KOPT-K1 (cell line): Measurements from ENCODE around the gene C5.

Source experiments
- H3K27ac ChIP-seq: fragments of 200-600 bp; sonication (generic); 2 replicates; pipeline ENCODE4 v1.5.1; 2016; ENCODE audit warnings: antibody characterized with exemption, mild to moderate bottlenecking, low read depth, low read length; ENCODE audit not compliant: poor library complexity, severe bottlenecking
- H3K36me3 ChIP-seq: fragments of 200-600 bp; sonication (generic); 2 replicates; pipeline ENCODE4 v1.5.1; 2017; ENCODE audit warnings: antibody characterized with exemption, mild to moderate bottlenecking, low read length, moderate library complexity; ENCODE audit not compliant: insufficient read depth
- H3K9me3 ChIP-seq: fragments of 200-600 bp; sonication (generic); 2 replicates; pipeline ENCODE4 v1.5.1; 2017; ENCODE audit warnings: antibody characterized with exemption, low read length, mild to moderate bottlenecking; ENCODE audit not compliant: insufficient read depth, poor library complexity, severe bottlenecking

The C5 gene

DNA sequence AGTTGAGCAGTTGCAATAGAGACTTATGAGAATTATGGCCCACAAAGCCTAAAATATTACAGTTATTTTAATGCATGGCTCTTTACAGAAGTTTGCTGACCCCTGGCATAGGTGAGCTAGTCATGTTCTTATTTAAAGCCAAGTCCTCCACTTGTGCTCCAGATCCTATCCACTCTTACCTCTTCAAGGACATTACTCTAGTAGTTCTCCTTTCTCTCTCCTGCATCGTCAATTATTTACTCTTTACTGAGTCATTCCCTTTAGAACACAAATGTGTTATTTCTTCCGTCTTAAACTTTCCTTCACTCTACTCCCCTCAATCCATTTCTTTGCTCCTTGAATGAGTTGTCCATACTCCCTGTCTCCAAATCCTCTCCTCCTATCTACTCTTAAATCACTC, 102.9 kb downstream of the C5 start:
- H3K36me3 ChIP-seq = no peaks in the 10 kb centered on the region
- no peaks in the 10 kb centered on the region for H3K9me3 ChIP-seq
- H3K27ac ChIP-seq = no peak overlapping the region

DNA sequence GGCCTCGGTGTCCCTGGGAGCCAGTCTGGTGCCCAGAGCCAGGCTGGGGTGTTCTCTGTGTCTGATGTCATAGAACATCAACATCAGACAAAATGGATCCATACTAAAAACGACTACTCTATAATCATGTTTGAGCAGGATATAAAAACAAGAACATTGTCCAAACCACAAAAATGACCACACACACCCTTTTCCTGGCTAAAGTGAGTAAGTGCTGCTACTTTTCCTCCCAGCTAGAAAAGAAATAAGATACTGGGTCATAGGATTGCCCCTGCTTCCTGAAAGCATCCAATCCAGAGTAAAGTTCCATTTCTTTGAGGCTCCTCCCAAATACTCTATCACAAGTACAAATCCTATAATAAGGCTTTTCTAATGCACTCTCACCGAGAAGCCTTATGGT, 103.8 kb downstream of the C5 start:
- Histone ChIP-seq H3K36me3 (no peaks in the 10 kb centered on the region), H3K27ac (no peak overlapping the region), H3K9me3 (no peaks in the 10 kb centered on the region)

DNA sequence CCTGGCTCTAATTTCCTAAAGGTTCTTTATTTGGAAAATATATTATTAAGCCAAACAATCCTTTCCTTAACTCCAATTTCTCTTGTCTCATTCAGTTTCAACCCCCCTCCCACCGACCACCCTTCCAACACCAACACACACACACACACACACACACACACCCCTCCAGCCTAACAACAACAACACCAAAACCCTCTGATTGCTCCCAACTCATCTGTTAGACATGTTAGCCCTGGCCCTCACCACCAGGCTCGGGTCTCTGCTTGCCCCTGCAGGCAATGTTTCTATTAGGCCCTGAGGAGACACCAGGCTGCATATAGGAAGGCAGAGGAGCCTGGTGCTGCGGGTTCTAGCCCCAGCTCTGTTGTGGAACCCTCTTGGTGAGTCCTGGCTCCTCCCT, 105.1 kb downstream of the C5 start:
- H3K9me3 ChIP-seq = no peaks in the 10 kb centered on the region
- no peak overlapping the region for H3K27ac ChIP-seq
- H3K36me3 ChIP-seq = no peaks in the 10 kb centered on the region

DNA sequence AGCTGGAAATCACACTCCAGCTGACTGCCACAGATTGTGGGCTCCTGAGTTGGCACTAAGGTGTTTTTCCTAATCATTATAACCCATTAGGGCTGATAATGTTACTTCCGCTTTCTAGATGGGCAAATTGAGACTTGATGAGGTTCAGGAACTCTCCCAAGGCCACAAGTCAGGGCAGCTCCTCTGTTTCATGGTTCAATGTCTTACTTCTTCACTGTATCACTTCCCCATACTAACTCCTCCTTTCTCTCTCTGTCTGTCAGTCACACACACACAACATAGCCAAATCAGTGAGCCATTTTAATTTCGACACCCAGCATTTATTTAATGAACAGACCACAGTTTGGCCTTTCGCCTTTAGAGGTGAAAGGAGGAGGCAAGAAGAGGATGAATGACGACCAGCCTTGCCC, 105.6 kb downstream of the C5 start:
- no peaks in the 10 kb centered on the region for H3K36me3 ChIP-seq
- no peak overlapping the region for H3K27ac ChIP-seq
- H3K9me3 ChIP-seq = no peaks in the 10 kb centered on the region

DNA sequence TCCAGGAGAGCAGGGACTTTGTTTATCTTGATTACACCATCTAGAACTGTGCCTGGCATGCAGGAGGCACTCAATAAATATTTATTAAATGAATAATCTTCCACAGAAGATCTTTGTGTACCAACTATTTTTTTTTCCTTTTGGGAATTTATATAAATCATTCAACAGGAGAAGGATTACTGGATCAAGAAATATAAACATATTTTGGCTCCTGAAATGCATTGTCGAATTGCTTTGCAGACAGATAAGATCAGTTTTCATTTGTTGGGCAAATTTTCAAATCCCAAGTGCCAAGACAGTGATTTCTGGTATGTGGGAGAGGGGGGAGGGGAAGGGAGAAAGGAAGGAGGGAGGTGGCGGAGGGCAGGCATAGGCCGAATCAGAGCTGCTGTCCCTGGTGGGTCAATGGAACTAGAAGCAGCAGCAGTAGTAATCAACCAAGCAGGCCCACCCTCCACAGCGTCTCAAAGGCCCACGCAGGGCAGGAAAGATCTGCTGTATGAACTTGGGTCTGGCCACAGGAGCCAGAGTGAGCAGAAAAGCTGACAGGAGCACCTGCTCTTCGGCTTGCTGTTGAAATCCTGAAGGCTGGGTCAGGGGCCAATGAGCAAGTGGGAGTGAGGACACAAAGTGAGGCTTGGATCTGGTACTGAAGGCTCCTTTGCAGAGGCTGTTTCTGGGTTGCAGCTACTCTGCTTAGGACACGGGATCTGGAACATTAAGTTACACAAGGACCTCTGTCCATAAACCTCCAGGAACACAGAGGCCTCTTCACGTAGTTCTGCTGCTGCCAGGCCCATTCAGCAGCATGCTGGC, 107.7 kb downstream of the C5 start:
- H3K9me3 ChIP-seq = no peaks in the 10 kb centered on the region
- H3K27ac ChIP-seq = no peak overlapping the region

DNA sequence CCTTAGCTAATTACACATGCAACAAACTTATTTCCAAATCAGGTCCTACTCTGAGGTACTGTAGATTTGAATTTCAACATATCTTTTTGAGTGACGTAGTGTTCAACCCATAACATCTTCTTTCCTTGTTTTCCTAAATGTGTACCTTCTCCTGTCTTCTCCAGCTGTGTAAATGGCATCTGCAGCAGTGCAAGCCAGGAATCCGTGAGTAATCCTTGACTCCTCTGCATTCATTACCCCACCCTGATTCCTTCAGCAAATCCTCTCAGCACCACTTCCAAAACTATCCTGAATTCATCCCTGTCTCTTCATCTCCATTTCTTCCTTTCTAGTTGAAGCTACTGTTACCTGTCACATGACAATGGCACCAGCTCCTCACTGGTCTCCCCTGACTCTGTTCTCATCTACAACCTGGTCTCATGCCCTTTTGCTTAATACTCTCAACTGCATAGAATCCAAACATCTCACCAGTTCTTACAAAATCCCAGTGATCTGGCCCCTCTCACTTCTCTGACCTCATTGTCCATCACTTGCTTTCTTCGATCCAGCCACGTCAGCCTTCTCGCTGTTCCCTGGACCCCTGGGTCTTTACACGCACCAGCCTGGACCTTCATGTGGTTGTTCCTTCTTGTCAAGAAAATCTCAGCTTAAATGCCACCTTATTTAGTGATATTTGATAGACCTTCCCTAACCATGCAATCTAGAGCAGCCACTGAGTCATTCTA, 108.9 kb downstream of the C5 start:
- no peaks in the 10 kb centered on the region for H3K36me3 ChIP-seq
- H3K9me3 ChIP-seq = no peaks in the 10 kb centered on the region
- H3K27ac ChIP-seq = no peak overlapping the region

More for the DNA sequence above, 107.7 kb downstream of the C5 start:
- H3K36me3 ChIP-seq = no peaks in the 10 kb centered on the region

DNA sequence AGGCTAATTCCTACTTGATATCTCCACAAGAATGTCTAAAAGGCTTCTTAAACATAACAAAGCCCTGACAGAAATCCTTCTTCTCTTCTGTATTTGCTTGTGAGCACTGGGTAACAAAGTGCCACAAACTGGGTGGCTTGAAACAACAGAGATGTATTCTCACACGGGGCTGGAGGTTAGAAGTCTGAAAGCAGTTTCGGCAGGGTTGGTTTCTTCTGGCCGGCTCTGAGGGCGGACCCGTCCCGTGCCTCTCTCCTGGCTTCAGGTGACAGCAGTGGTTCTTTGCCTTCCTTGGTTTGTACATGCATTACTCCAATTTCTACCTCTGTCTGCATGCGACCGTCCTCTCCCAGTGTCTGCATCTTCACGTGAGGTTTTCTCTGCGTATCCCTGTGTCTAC, 109.5 kb downstream of the C5 start:
- no peaks in the 10 kb centered on the region for H3K9me3 ChIP-seq
- no peak overlapping the region for H3K27ac ChIP-seq
- no peaks in the 10 kb centered on the region for H3K36me3 ChIP-seq

DNA sequence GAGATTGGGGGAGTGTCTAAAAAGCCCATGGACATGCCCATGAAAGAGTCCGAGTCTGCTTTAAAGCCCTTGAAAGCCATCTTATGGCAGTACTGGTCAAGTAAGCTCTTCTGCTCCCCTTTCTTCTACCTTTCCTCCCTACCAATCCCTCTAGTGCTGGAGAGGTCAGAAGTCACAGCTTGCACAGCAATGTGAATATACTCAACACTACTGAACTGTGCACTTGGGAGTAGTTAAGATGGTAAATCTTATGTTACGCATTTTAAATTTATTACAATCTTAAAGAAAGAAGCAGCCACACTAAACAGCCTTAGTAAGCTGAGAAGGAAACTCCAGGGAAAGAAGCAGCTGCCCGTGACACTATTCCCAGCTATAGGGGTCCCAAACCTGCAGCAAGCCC, 111.2 kb downstream of the C5 start:
- H3K36me3 ChIP-seq = no peaks in the 10 kb centered on the region
- no peak overlapping the region for H3K27ac ChIP-seq
- no peaks in the 10 kb centered on the region for H3K9me3 ChIP-seq

DNA sequence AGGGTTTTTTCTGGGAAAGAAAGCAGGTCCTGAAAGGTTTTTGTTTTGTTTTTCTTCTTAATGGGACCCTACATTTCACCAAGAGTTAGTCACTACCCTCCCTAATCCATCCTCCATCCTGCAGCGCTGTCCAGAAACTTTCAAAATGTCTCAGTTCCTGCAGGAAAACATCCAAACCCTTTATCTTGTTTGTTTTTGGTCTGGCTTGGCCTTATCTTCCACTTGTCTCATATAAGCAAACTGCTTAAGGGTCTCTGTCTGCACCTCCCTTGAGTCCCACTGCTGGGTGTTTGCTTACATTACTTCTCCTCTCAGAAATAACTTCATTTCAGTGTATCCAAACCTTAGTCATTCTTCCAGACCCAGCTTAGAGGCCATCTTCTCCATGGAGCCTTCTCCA, 112.5 kb downstream of the C5 start:
- Histone ChIP-seq H3K27ac (peak overlapping the region; percentile 64), H3K9me3 (no peaks in the 10 kb centered on the region), H3K36me3 (no peaks in the 10 kb centered on the region)

DNA sequence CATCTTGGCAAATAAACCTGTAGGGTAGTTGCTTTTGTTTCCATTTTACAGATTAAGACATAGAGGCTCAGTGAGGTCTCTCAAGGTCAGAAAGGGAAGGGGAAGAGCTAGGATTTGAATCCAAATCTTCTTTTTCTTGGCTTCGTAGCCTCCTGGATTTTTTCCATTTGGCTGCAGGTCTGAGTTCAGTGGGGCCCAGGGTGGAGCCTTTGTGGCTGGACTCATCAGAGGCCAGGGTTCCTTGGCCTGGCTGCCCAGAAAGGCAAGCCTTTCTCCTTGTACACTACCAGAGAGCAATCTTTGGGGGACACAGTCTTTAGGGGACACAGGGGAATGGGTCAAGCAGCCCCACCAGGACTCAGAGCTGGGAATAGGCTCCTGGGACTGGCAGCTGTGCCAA, 112.9 kb downstream of the C5 start:
- H3K27ac ChIP-seq = peak overlapping the region; percentile 64
- no peaks in the 10 kb centered on the region for H3K36me3 ChIP-seq
- H3K9me3 ChIP-seq = no peaks in the 10 kb centered on the region

DNA sequence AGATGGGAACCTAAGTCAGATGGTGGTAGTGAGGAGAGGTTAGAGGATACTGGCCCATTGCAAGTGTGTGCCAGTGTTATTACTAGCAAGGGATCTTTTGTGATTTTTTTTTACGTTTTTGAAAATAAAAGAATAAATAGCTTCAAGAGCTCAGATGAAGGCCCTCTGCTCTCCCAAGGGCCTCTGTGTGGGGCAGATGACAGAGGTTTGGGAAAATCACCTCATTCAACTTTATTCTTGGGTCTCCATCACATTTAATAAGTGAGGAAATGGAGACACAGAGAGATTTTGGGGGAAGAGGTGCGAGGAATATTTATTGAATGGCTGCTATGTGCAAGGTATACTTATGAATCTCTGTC, 113.3 kb downstream of the C5 start:
- H3K9me3 ChIP-seq = no peaks in the 10 kb centered on the region
- no peaks in the 10 kb centered on the region for H3K36me3 ChIP-seq
- peak overlapping the region; percentile 64 for H3K27ac ChIP-seq

DNA sequence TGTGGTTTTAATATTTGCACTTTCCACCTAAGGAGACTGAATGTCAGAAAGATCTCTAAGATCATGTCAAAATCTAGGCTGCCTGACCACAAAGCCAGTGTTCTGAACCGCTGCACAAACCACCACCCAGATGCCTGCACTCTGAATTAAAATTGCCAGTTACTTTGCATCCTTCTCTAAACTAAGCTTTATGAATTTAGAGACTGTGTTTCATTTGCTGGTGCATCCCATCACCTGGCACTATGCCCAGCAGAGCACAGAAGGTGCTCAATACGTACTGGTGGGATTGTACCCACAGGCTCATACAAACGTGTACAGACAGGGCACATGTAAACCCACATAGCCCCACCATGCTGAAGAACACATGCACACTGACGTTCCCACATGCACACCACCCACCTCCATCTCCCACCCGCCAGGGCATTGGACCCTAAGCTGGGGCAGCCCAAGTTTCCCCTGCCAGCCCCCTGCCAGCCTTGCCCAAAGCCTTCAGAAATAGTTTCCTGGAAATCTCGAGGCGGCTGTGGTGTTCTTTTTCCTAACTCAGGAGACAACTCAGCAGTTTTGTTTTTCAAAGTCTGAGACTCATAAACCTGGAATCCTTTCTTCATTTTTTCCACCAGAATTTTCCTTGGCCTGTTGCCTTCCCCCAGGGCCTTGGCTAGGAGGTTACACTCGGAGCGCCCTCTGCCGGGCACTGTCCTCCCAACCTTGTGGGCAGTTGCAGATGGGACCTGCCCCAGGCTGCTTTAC, 113.9 kb downstream of the C5 start:
- Histone ChIP-seq H3K27ac (peak overlapping the region; percentile 64), H3K9me3 (no peaks in the 10 kb centered on the region), H3K36me3 (no peaks in the 10 kb centered on the region)

DNA sequence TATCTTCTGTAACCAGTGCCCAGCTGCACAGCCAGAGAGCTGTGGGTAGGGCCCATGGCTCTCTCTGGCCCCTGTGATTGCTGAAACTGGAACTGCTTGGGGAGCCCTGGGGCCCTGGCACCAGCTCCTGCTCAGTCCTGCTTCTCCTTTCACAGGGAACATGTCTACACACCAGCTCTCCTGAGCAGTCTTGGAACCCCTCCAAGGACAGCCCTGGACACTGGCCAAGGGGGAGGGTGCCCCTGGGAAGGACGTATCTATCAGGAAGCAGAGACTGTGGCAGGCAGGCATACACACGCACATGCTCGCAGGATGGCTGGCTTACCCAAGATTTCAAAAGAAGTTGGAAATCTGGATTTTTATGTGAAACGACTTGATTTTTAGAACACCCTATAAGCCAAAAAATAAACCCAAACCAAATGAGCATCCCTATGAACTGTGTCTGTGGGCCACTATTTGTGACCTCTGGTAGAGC, 114.7 kb downstream of the C5 start:
- Histone ChIP-seq H3K9me3 (no peaks in the 10 kb centered on the region), H3K36me3 (no peaks in the 10 kb centered on the region), H3K27ac (peak overlapping the region; percentile 64)

DNA sequence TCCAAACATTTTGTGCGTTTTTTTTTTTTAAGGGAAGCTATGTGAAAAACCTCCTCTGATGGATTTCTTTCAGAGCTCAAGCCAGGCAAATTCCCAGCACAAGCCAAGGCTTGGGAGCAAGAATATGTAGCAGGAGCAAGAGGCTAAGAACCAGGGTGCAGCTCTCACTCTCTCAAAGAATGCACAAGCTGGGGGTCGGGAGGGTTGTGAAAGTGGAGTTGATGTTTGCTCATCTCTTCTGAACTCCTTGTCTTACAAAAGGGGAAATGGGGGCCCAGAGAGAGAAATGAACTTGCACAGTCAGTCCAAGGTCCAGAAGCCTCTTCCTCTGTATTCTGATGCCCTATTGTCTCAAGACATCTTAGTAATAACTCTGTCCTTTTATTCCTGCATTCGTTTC, 115.8 kb downstream of the C5 start:
- Histone ChIP-seq H3K27ac (peak overlapping the region; percentile 36), H3K36me3 (no peaks in the 10 kb centered on the region), H3K9me3 (no peaks in the 10 kb centered on the region)

DNA sequence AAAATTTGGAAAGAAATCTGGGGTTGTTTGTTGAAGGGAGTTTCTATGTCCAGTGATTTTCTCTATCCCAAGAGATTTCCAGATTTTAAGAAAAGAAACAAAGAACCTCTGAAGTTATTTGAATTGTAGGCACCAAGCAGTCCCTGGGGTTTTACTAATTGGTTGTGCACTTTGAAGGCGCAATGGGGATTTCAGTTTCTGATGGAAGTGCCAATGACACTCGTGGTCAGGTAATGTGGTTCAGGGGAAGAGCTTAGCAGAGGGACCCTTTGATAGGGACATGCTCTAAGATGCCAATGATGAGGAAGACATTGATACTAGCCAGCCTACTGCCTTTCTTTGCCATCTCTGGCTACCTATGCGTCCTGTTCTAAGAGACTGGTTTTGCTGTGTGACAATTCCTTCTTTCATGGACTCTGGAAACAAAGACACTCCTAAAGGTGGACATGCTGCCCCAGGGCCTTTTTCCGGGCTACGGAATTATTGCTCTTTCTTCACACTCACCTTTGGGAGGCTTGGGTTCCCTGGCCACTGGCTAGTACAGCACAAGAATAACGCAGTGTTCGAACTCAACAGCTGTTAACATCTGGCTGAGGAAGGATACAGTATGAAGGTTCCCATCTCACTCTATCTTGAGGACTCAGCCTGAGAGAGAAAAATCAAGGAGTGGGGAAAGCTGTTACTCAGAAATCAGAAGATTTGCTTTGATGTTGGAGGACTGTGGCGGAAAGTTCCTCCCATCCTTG, 116.6 kb downstream of the C5 start:
- Histone ChIP-seq H3K36me3 (no peaks in the 10 kb centered on the region), H3K9me3 (no peaks in the 10 kb centered on the region), H3K27ac (no peak overlapping the region)
